Esophagus muscularis mucosa (tissue), 3 donors: ENCODE results near the gene PNPLA5.

Experiments
- CTCF ChIP-seq, 3 experiments: fragments of 200-600 bp in 2 of 3; fragments of 450-650 bp in 1 of 3; sonication (generic) in 2 of 3; IDR thresholded peaks; one replicate each; pipeline ENCODE4 v1.5.1; 2017 to 2019; ENCODE audit warnings: antibody characterized with exemption in 3 of 3, mild to moderate bottlenecking in 2 of 3, moderate library complexity in 1 of 3
- POLR2A ChIP-seq: fragments of 450-650 bp; IDR thresholded peaks from one replicate; pipeline ENCODE4 v1.6.1; 2017; ENCODE audit warnings: antibody characterized with exemption, moderate library complexity, mild to moderate bottlenecking, low read depth
- POLR2AphosphoS5 ChIP-seq, 2 donors: sonication (generic); formaldehyde crosslinking; IDR thresholded peaks; one replicate each; pipeline ENCODE4 v1.6.1; 2017; ENCODE audit warnings: antibody characterized with exemption in 2 of 2

- TF ChIP-seq CTCF (IDR thresholded peaks at IDR 0.05) (no peak), POLR2A (no peak), POLR2AphosphoS5 (IDR thresholded peaks at IDR 0.05) (no peak)
Measured at GRCh38 chr22:43860831-43861230, 31.0 kb downstream of the PNPLA5 start.
